AG10803 (cell line): ENCODE measurements around the gene GATM.

Source experiments
- DNase-seq: peaks from one replicate; pipeline ENCODE4 v3.0.0; 2010; ENCODE audit warnings: low read depth
- H3K4me3 ChIP-seq: 2 replicates; pipeline ENCODE4 v1.5.1; 2011; ENCODE audit warnings: mild to moderate bottlenecking, low read length, control low read depth
- TF ChIP-seq, protein P1 (sequence below): conservative IDR thresholded peaks from 2 replicates; pipeline ENCODE4 v1.5.1; 2011; ENCODE audit warnings: mild to moderate bottlenecking, low read length, control low read depth, inconsistent platforms

GATM gene

DNA sequence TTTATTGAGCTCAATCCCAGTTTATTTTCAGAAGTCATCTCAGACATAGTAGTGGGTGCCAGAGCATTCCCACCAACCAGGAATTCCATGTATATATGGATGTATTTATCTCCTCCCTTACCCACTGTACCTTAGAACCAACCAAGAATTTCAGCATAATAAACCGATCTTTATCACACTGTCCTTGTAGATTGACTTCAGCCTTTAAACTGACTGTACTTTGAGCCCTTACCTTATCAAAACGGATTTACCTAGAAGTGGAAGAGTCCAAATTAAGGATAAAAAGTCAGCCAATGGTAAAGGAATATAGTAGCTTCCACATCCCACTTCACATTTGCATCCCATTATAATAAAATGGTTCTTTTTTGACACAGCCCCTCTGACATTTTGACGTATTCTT lies 37.9 kb downstream of the GATM start:
- DNase-seq = no peak
- TF ChIP-seq, protein P1, sequence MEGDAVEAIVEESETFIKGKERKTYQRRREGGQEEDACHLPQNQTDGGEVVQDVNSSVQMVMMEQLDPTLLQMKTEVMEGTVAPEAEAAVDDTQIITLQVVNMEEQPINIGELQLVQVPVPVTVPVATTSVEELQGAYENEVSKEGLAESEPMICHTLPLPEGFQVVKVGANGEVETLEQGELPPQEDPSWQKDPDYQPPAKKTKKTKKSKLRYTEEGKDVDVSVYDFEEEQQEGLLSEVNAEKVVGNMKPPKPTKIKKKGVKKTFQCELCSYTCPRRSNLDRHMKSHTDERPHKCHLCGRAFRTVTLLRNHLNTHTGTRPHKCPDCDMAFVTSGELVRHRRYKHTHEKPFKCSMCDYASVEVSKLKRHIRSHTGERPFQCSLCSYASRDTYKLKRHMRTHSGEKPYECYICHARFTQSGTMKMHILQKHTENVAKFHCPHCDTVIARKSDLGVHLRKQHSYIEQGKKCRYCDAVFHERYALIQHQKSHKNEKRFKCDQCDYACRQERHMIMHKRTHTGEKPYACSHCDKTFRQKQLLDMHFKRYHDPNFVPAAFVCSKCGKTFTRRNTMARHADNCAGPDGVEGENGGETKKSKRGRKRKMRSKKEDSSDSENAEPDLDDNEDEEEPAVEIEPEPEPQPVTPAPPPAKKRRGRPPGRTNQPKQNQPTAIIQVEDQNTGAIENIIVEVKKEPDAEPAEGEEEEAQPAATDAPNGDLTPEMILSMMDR = no peak
- no peak overlapping the region for H3K4me3 ChIP-seq

DNA sequence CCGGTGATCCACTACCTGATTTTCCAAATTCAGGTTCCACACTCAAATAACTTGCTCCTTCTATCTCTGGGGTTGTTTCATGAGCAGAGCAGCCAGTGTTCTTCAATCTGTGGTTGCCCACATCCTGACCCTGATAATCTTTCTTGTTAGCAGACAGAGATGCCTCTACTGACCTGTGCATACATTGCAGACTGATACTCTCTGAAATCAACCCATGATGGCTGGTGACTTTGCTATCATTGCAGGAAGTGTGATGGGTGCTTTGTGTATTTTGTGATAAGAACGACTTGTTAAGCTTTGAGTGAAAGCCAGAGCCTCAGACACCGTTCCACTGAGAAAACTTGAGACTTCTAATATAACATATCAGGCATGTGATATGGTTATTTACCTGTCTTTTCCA lies 39.9 kb downstream of the GATM start:
- no peak for DNase-seq
- no peak overlapping the region for H3K4me3 ChIP-seq
- TF ChIP-seq, protein P1 = no peak

DNA sequence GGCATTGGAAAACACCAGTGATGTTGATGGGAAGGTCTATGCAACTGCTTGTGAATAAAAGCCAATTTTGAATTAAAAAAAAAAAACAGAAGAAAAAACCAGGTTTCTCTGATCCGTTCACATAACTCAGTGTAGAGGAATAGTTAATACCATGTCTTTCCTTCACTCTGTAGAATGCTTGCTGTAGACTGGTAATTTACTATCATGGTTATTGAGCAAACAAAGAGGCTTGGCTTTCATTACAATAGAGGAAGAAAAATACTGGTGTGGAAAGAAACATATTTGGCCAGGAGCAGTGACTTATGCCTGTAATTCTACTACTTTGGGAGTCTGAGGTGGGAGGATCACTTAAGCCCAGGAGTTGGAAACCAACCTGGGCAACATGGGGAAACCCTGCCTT lies 41.1 kb downstream of the GATM start:
- no peak for DNase-seq
- TF ChIP-seq, protein P1 = no peak
- no peak overlapping the region for H3K4me3 ChIP-seq

DNA sequence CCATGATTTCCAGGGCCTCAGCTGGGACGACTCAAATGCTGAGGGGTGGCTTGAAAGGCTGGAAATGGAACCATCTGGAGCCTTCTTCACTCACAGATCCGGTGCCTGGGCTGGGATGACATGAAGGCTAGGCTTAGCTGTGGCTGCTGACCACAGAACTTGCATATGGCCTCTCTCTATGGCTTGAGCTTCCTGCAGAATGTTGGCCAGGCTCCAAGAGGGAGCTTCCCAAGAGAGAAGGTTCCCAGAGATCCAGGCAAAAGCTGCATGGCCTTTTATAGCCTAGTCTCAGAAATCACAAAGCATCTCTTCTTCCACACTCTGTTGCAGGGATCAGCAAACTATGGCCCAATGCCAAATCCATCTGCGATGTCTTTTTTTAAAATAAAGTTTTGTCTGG lies 44.8 kb downstream of the GATM start:
- peak; percentile 44 for DNase-seq
- TF ChIP-seq, protein P1 = no peak
- H3K4me3 ChIP-seq = no peak overlapping the region

DNA sequence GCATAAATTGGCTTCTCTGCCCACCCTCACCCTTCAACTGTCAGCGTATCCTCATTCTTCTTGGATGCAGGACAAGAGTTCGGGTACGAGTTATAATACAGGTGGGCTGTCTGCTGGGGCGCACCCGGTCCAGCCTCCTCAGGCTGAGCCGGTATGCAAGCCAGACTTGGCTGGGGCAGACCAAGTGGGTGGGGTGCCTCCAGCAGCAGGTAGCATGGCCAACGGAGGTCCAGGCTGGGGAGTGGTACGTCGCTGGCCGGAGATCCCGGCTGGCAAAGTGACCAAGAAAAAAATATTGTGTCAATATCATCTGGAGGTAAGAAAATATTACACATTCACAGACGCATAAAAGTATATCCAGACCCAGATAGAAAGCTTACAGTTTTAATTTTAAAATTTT lies 45.6 kb downstream of the GATM start:
- H3K4me3 ChIP-seq = no peak overlapping the region
- no peak for DNase-seq

DNA sequence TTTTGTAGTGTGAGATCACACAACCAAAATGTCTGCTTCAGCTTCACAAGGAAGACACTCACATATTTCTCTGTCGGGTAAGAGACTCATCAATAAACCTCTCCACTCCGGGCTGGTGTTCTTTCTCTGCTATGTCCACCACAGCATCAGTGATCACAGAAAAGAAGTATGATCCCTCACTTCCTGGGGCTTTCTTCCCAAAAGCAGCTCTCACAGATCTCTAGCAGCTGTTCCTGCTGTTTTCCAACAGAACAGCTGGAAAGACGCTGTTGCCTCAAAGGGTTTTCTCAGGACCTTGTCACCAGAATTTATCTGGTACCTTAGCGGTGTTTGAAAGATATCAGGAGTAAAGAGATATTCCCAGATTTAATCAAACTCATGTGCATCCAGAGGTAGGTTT lies 46.4 kb downstream of the GATM start:
- DNase-seq = peak; percentile 18
- TF ChIP-seq, protein P1 = no peak

More for the DNA sequence above, 45.6 kb downstream of the GATM start:
- TF ChIP-seq, protein P1 = no peak

DNA sequence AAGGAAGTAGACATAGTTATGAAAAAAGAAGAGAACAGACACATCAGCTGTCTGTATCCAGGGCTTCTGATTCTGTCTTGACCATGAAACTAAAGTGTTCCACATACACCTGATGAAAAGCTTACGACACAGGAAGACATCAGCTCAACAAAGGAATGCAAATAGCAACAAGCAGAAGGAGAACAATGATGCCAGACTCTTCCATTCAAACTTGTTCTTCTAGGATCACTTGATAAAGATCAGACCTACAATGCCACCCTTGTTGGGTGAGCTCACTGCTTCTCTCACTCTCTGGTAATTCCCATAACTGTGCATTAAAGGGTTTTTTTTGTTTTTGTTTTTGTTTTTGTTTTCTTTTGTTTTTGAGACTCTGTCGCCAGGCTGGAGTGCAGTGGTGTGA lies 49.7 kb downstream of the GATM start:
- no peak overlapping the region for H3K4me3 ChIP-seq
- TF ChIP-seq, protein P1 = no peak
- DNase-seq = no peak

More for the DNA sequence above, 46.4 kb downstream of the GATM start:
- no peak overlapping the region for H3K4me3 ChIP-seq
